RWPE2 (cell line): ENCODE data around the gene SLC24A1.
A peak's percentile ranks its signal among the peaks of the same experiment; 100 is the strongest.

ENCODE experiments used
- ATAC-seq: fragments of 200-7000 bp; cut with Tn5 transposase; 3 replicates; pipeline ENCODE4 v1.9.1; 2021; ENCODE audit warnings: low read depth
- DNase-seq: peaks from one replicate; pipeline ENCODE4 v3.0.0-alpha.2; 2020; ENCODE audit warnings: low spot score
- H3K27ac ChIP-seq: fragments of 450-650 bp; 2 replicates; pipeline ENCODE4 v1.5.1; 2017; ENCODE audit warnings: mild to moderate bottlenecking; ENCODE audit not compliant: poor library complexity, severe bottlenecking
- H3K27me3 ChIP-seq: fragments of 250-450 bp; sonication (Bioruptor Pico); 2 replicates; pipeline ENCODE4 v1.5.1; 2021; ENCODE audit warnings: mild to moderate bottlenecking, moderate library complexity; ENCODE audit not compliant: insufficient read depth, poor library complexity, severe bottlenecking
- H3K36me3 ChIP-seq: fragments of 250-450 bp; sonication (Bioruptor Pico); 2 replicates; pipeline ENCODE4 v1.5.1; 2020; ENCODE audit warnings: low read depth, mild to moderate bottlenecking, moderate library complexity
- H3K4me1 ChIP-seq: fragments of 250-450 bp; sonication (Bioruptor Pico); 2 replicates; pipeline ENCODE4 v1.5.1; 2021; ENCODE audit warnings: mild to moderate bottlenecking, moderate library complexity; ENCODE audit not compliant: insufficient read depth, poor library complexity, severe bottlenecking
- H3K4me3 ChIP-seq: fragments of 250-450 bp; sonication (Bioruptor Pico); 2 replicates; pipeline ENCODE4 v1.5.1; 2021; ENCODE audit warnings: mild to moderate bottlenecking, moderate library complexity; ENCODE audit not compliant: severe bottlenecking
- H3K9me3 ChIP-seq: fragments of 250-450 bp; sonication (Bioruptor Pico); 2 replicates; pipeline ENCODE4 v1.5.1; 2021; ENCODE audit warnings: mild to moderate bottlenecking, moderate library complexity; ENCODE audit not compliant: severe bottlenecking
- TF ChIP-seq, protein P1 (sequence below): fragments of 450-650 bp; IDR thresholded peaks from one replicate; pipeline ENCODE4 v1.5.1; 2017; ENCODE audit warnings: mild to moderate bottlenecking, moderate library complexity; ENCODE audit not compliant: poor library complexity, severe bottlenecking

The SLC24A1 gene

DNA sequence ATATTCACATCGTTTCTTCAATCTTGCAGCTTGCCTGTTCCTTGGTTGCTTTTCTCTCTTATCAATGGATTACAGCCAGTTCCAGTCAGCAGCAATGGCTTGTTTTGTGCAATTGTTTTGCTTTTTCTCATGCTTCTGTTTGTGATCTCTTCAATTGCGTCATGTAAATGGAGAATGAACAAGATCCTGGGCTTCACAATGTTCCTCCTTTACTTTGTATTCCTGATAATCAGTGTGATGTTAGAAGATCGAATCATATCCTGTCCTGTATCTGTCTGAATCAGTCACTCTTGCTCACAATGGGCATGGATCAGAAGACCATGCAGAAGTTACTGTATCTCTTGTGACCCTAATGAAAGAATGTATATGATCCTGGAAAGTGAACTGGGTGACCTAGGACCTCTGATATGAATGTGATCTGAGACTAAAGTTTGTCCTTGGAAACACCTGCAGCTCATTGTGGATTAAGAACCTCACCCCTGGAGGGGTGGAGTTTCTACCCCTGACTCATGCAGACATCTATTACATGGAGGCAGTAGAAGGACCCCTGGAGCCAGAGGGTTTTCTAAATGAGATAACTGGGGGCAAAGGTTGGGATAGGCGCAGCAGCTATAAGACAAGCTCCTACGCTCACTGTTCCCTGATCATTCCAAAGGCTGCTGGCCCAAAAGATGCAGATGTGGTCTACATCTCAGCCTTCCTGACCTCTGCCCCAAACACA, 32.2 kb downstream of the SLC24A1 start:
- H3K4me3 ChIP-seq = no peak overlapping the region
- H3K4me1 ChIP-seq = peaks cover 20% of the 10 kb centered on the region
- no peaks in the 10 kb centered on the region for H3K9me3 ChIP-seq
- H3K27me3 ChIP-seq = no peaks in the 10 kb centered on the region
- TF ChIP-seq, protein P1, sequence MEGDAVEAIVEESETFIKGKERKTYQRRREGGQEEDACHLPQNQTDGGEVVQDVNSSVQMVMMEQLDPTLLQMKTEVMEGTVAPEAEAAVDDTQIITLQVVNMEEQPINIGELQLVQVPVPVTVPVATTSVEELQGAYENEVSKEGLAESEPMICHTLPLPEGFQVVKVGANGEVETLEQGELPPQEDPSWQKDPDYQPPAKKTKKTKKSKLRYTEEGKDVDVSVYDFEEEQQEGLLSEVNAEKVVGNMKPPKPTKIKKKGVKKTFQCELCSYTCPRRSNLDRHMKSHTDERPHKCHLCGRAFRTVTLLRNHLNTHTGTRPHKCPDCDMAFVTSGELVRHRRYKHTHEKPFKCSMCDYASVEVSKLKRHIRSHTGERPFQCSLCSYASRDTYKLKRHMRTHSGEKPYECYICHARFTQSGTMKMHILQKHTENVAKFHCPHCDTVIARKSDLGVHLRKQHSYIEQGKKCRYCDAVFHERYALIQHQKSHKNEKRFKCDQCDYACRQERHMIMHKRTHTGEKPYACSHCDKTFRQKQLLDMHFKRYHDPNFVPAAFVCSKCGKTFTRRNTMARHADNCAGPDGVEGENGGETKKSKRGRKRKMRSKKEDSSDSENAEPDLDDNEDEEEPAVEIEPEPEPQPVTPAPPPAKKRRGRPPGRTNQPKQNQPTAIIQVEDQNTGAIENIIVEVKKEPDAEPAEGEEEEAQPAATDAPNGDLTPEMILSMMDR = no peak
- peak overlapping the region; percentile 5 for H3K27ac ChIP-seq
- ATAC-seq = peak; percentile 24; the same call in 1 of the 3 replicates
- DNase-seq = no peak
- peaks cover 16% of the 10 kb centered on the region for H3K36me3 ChIP-seq

DNA sequence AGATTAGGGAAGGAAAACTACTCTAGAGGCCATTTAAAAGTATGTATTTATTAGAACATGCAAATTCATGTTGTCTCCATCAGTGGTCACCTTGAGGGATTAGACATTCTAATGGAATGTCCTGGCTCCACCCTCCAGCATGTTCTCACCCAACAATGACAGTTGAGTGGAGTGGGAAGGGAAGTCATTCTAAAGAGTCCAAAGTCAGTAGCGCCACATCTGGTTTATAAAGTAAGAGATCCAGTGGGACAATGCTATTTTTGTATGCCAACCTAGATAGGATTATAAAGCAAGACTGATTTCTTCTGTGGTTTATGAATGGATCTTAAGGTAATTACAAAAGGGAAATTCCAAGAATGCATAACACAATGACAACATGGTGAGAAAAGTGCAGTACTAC, 33.3 kb downstream of the SLC24A1 start:
- H3K9me3 ChIP-seq = no peaks in the 10 kb centered on the region
- H3K4me1 ChIP-seq = peaks cover 20% of the 10 kb centered on the region
- ATAC-seq = peak; percentile 79
- H3K36me3 ChIP-seq = peaks cover 21% of the 10 kb centered on the region
- no peak for DNase-seq
- peak overlapping the region; percentile 1 for H3K27ac ChIP-seq
- H3K4me3 ChIP-seq = no peak overlapping the region
- TF ChIP-seq, protein P1 = no peak
- no peaks in the 10 kb centered on the region for H3K27me3 ChIP-seq

DNA sequence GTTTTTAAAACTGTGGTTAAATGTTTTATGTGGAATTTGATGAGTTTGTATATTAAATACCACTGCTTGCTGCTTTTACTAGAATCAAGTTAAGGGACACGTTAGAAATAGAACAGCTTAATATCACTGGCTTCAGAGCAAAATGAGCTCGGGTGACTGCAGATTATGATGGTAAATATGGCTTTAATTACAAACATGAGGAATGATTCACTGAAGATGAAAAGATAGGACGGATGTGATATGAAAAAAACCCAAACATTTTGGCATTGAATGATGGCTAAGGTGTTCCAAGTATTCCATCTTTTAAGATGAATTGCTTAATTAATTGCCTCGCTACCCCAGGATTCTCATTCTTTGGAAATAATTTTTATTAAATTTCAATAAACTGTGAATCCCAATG, 33.7 kb downstream of the SLC24A1 start:
- Histone ChIP-seq H3K4me3 (no peak overlapping the region), H3K27me3 (no peaks in the 10 kb centered on the region), H3K36me3 (peaks cover 26% of the 10 kb centered on the region), H3K4me1 (peaks cover 20% of the 10 kb centered on the region), H3K27ac (peak overlapping the region; percentile 1), H3K9me3 (no peaks in the 10 kb centered on the region)
- DNase-seq (no peak), ATAC-seq (no peak)
- TF ChIP-seq, protein P1 = no peak

DNA sequence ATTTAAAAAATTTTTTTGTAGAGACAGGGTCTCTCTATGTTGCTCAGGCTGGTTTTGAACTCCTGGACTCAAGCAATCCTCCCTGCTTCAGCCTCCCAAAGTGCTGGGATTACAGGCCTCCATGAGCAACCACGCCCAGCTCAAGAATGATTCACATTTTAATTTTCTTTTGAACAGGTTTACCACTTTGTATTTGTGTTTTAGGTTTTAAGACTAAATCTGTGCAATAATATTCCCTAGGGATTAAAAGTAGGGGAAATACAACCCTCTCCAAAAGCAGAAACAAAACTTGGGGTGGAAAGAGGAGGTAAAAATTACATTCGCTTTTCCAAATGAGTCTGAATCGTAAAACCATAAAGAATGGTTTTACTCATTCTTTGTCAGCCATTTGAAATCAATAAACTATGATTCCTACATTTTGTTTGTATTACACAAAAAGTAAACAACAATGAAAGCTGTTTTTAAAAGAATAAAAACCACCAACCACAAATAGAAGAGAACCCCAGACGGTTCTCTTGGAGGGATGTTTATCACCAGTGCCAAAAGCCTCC, 37.8 kb downstream of the SLC24A1 start:
- no peak for ATAC-seq
- H3K36me3 ChIP-seq = peaks cover 46% of the 10 kb centered on the region
- TF ChIP-seq, protein P1 = no peak
- H3K4me3 ChIP-seq = no peak overlapping the region
- H3K27ac ChIP-seq = no peak overlapping the region
- no peaks in the 10 kb centered on the region for H3K27me3 ChIP-seq
- no peaks in the 10 kb centered on the region for H3K9me3 ChIP-seq
- DNase-seq = no peak
- peaks cover 9% of the 10 kb centered on the region for H3K4me1 ChIP-seq

DNA sequence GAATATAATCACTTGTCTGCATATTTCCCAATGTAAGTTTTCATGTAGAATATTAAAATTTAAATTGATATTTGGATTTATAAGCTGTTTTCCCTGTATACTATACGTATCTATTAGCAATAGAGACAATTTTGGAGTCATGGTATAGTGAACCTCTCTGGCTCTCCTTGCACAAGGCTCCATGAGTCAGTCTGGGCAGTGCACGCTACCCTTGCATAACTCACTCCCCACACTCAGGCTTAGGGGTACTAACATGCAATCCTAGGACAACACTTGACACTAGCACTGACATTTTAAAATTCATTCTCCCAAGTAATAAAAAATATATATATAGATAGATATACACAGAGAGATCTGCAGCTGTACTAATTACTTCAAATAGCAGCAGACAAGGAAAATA, 39.2 kb downstream of the SLC24A1 start:
- TF ChIP-seq, protein P1 = no peak
- Histone ChIP-seq H3K4me3 (no peak overlapping the region), H3K4me1 (no peaks in the 10 kb centered on the region), H3K27ac (no peak overlapping the region), H3K9me3 (no peaks in the 10 kb centered on the region), H3K36me3 (peaks cover 53% of the 10 kb centered on the region), H3K27me3 (no peaks in the 10 kb centered on the region)
- DNase-seq (no peak), ATAC-seq (peak; percentile 66; the same call in 2 of the 3 replicates)
